HTERT RPE-1 (cell line): Measurements from ENCODE around the gene MS4A5.
"Not testable (repeated sequence)": the region's sequence is repeated elsewhere in the genome, so short reads cannot be mapped to it uniquely, and the experiment has no call there.

Source experiments
- in situ Hi-C: fragments of 300-500 bp; cut with MboI; formaldehyde crosslinking; loops from 4 replicates; pipeline ENCODE4 v1.14.3; 2020; ENCODE audit warnings: low sequenced_read_pairs

The MS4A5 gene

GRCh38 chr11:60429272-60429671 lies at the start of gene MS4A5:
Gene MS4A5, plus strand, starts transcription at chr11:60429572. Its CDS starts 103 bp downstream, at chr11:60429675.
- in situ Hi-C loops, result no loop called here

GRCh38 chr11:60389279-60389910 lies 40.0 kb upstream of the MS4A5 start:
- in situ Hi-C loops, result no loop called here

GRCh38 chr11:60390419-60390818 lies 39.0 kb upstream of the MS4A5 start:
- in situ Hi-C loops, result no loop called here

- in situ Hi-C loops, result no loop called here
Observed at GRCh38 chr11:60392361-60392760, 37.0 kb upstream of the MS4A5 start.

- in situ Hi-C loops, result no loop called here
Observed at GRCh38 chr11:60393016-60393415, 36.4 kb upstream of the MS4A5 start.

GRCh38 chr11:60394666-60395380 lies 34.5 kb upstream of the MS4A5 start:
- in situ Hi-C loops, result no loop called here

GRCh38 chr11:60396382-60396781 lies 33.0 kb upstream of the MS4A5 start, which contains the start of gene MS4A14:
Gene MS4A14, plus strand, starts transcription at chr11:60396459. Its CDS starts 120 bp downstream, at chr11:60396579.
- in situ Hi-C loops, result no loop called here

GRCh38 chr11:60396799-60397198 lies 32.6 kb upstream of the MS4A5 start:
- in situ Hi-C loops, result no loop called here

GRCh38 chr11:60420015-60420414 lies 9.4 kb upstream of the MS4A5 start:
- in situ Hi-C loops, result no loop called here

GRCh38 chr11:60422609-60423008 lies 6.8 kb upstream of the MS4A5 start:
- in situ Hi-C loops, result no loop called here

GRCh38 chr11:60428517-60428916 lies 855 bp upstream of the MS4A5 start:
- in situ Hi-C loops, result no loop called here

GRCh38 chr11:60431251-60431650 lies 1.9 kb downstream of the MS4A5 start:
- in situ Hi-C loops, result no loop called here

GRCh38 chr11:60433401-60433800 lies 4.0 kb downstream of the MS4A5 start:
- in situ Hi-C loops, result no loop called here

GRCh38 chr11:60447070-60447469 lies 17.7 kb downstream of the MS4A5 start:
- in situ Hi-C loops, result no loop called here

GRCh38 chr11:60447846-60448245 lies 18.5 kb downstream of the MS4A5 start:
- in situ Hi-C loops, result no loop called here

GRCh38 chr11:60451185-60451584 lies 21.8 kb downstream of the MS4A5 start:
- in situ Hi-C loops, result not testable (repeated sequence)

- in situ Hi-C loops, result no loop called here
Observed at GRCh38 chr11:60454212-60454611, 24.8 kb downstream of the MS4A5 start.

GRCh38 chr11:60455531-60456042 lies 26.2 kb downstream of the MS4A5 start, which contains the start of gene MS4A1:
Gene MS4A1, plus strand, starts transcription at chr11:60455847. Its CDS starts 6,528 bp downstream, at chr11:60462375.
- in situ Hi-C loops, result no loop called here

- in situ Hi-C loops, result no loop called here
Observed at GRCh38 chr11:60457576-60457975, 28.2 kb downstream of the MS4A5 start.

GRCh38 chr11:60459345-60459744 lies 30.0 kb downstream of the MS4A5 start:
- in situ Hi-C loops, result no loop called here

GRCh38 chr11:60468829-60469228 lies 39.5 kb downstream of the MS4A5 start:
- in situ Hi-C loops, result no loop called here

- in situ Hi-C loops, result no loop called here
Observed at GRCh38 chr11:60469723-60470122, 40.4 kb downstream of the MS4A5 start.
